GM19467 (cell line): Measurements from ENCODE around the gene C1QTNF5.
A peak's percentile ranks its signal among the peaks of the same experiment; 100 is the strongest.

Experiments
- ATAC-seq: cut with Tn5 transposase; IDR thresholded peaks from one replicate; pipeline ENCODE4 v1.9.1; 2021; ENCODE audit warnings: mild to moderate bottlenecking, moderate library complexity; ENCODE audit not compliant: unreplicated experiment

The C1QTNF5 gene

GRCh38 chr11:119338318-119338890, 2.3 kb downstream of the C1QTNF5 start:
- ATAC-seq = no peak

GRCh38 chr11:119337581-119338317, 2.9 kb downstream of the C1QTNF5 start:
- ATAC-seq = no peak

- ATAC-seq = no peak
These were observed 3.8 kb downstream of the C1QTNF5 start for GRCh38 chr11:119336744-119337469.

- ATAC-seq = no peak
These were observed 4.8 kb downstream of the C1QTNF5 start for GRCh38 chr11:119335655-119336543.

GRCh38 chr11:119335091-119335654, 5.5 kb downstream of the C1QTNF5 start:
- no peak for ATAC-seq

GRCh38 chr11:119334174-119334930, 6.3 kb downstream of the C1QTNF5 start, which contains the start of gene RNF26:
RNF26 (plus strand) TSS chr11:119334527; CDS start chr11:119335123, 596 bp downstream.
- peak; percentile 82 for ATAC-seq

- ATAC-seq = no peak
These were observed 8.4 kb downstream of the C1QTNF5 start for GRCh38 chr11:119332111-119332765.

- no peak for ATAC-seq
These were observed 10.4 kb downstream of the C1QTNF5 start for GRCh38 chr11:119330237-119330636.

- no peak for ATAC-seq
These were observed 11.4 kb downstream of the C1QTNF5 start for GRCh38 chr11:119329320-119329719.

- ATAC-seq = no peak
These were observed 16.5 kb downstream of the C1QTNF5 start for GRCh38 chr11:119324189-119324588.

GRCh38 chr11:119323532-119324033, 17.1 kb downstream of the C1QTNF5 start:
- ATAC-seq = no peak

GRCh38 chr11:119322921-119323531, 17.7 kb downstream of the C1QTNF5 start:
- ATAC-seq = no peak

- ATAC-seq = no peak
These were observed 18.3 kb downstream of the C1QTNF5 start for GRCh38 chr11:119322360-119322739.

- no peak for ATAC-seq
These were observed 19.7 kb downstream of the C1QTNF5 start for GRCh38 chr11:119320776-119321524.

- no peak for ATAC-seq
These were observed 20.4 kb downstream of the C1QTNF5 start for GRCh38 chr11:119320240-119320775.

GRCh38 chr11:119319700-119320239, 20.9 kb downstream of the C1QTNF5 start:
- ATAC-seq = no peak

- no peak for ATAC-seq
These were observed 21.5 kb downstream of the C1QTNF5 start for GRCh38 chr11:119319136-119319699.
